SH-SY5Y (cell line): Measurements from ENCODE around the gene FBXW11.

Experiments used
- GATA2 ChIP-seq: IDR thresholded peaks from 2 replicates; pipeline ENCODE4 v1.6.1; 2011; ENCODE audit warnings: mild to moderate bottlenecking, low read depth, low read length
- GATA3 ChIP-seq: IDR thresholded peaks from 2 replicates; pipeline ENCODE4 v1.6.1; 2011; ENCODE audit warnings: low read depth, mild to moderate bottlenecking, low read length, moderate library complexity

DNA sequence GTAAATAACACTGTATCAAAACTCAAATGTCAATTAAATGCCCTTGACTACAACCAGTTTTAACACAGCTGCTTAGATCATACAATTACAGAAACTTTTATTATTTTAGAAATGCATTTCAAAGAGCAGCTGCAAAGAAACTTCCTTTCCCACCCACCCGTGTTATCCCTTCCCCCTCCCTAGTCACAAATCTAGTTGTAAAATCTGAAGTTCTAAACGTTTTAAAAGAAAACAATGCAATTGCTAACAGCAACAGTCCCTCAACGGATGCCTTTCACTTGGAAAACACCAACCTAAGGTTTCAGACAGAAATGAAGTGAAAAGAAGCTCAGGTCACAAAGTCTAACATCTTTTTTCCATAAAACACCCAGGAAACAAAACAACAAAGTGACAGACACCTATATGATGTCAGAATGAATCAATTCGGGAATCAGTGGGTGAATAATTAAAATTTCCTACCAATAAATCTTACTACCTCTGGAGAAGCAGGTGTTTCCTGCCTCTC, 100.3 kb downstream of the FBXW11 start:
- TF ChIP-seq GATA2: no peak
- TF ChIP-seq GATA3: no peak
